KOPT-K1 (cell line): ENCODE results near the gene PAK2.

Source experiments
- H3K27ac ChIP-seq: fragments of 200-600 bp; sonication (generic); 2 replicates; pipeline ENCODE4 v1.5.1; 2016; ENCODE audit warnings: antibody characterized with exemption, mild to moderate bottlenecking, low read depth, low read length; ENCODE audit not compliant: poor library complexity, severe bottlenecking
- H3K36me3 ChIP-seq: fragments of 200-600 bp; sonication (generic); 2 replicates; pipeline ENCODE4 v1.5.1; 2017; ENCODE audit warnings: antibody characterized with exemption, mild to moderate bottlenecking, low read length, moderate library complexity; ENCODE audit not compliant: insufficient read depth
- H3K9me3 ChIP-seq: fragments of 200-600 bp; sonication (generic); 2 replicates; pipeline ENCODE4 v1.5.1; 2017; ENCODE audit warnings: antibody characterized with exemption, low read length, mild to moderate bottlenecking; ENCODE audit not compliant: insufficient read depth, poor library complexity, severe bottlenecking

The PAK2 gene

GRCh38 chr3:196875258-196875657 is 135.6 kb downstream of the PAK2 start:
- H3K36me3 ChIP-seq: peaks cover 13% of the 10 kb centered on the region; the same call in 1 of the 2 replicates
- no peak overlapping the region for H3K27ac ChIP-seq
- no peaks in the 10 kb centered on the region for H3K9me3 ChIP-seq
